HG03565 (cell line): ENCODE measurements around the gene ADAM30.

Source experiments
- ATAC-seq: cut with Tn5 transposase; IDR thresholded peaks from one replicate; pipeline ENCODE4 v1.9.1; 2021; ENCODE audit warnings: mild to moderate bottlenecking, moderate library complexity; ENCODE audit not compliant: unreplicated experiment

Gene ADAM30

GRCh38 chr1:119896303-119896702 lies at the start of gene ADAM30:
ADAM30 (minus strand) TSS chr1:119896515; CDS start chr1:119896336, 179 bp downstream.
- no peak for ATAC-seq

DNA sequence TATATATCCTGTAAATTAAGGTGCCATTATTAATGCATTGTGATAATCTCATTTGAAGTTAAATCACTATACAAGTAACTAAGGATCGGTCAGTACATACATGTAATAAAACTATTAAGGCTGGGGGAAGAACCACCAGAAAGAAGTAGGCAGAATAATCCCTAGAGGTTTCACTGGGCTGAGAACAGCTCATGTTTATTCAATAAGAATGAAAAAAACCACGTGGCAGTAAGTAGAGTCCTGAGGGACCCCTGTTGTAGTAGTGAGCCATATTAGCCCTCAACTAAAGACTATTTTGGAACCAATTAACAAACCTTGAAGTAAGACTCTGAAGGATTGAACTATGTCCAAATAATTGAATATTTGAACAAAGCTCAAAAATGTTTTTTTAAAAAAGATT lies 46.9 kb upstream of the ADAM30 start:
- no peak for ATAC-seq

GRCh38 chr1:119941392-119941791 lies 45.1 kb upstream of the ADAM30 start:
- ATAC-seq: no peak

- no peak for ATAC-seq
Observed at GRCh38 chr1:119940697-119941096, 44.4 kb upstream of the ADAM30 start.

DNA sequence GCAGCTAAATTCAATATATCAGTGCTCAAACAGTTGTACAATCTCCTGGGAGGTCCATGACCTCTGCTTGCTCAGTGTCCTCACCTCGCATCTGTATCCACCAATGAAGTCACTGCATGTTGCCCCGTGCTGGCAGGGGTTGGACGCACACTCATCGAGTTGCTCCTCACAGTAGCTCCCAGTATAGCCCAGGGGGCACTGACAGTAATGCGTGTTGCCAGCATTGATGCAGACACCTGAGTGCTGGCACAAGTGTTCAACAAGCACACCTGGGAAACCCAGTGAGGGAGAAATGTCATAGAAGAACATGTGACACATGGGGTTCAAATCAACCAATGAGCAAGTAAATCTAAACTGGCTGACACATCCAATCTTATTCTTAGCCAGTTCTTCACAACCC lies 40.9 kb upstream of the ADAM30 start:
- no peak for ATAC-seq

DNA sequence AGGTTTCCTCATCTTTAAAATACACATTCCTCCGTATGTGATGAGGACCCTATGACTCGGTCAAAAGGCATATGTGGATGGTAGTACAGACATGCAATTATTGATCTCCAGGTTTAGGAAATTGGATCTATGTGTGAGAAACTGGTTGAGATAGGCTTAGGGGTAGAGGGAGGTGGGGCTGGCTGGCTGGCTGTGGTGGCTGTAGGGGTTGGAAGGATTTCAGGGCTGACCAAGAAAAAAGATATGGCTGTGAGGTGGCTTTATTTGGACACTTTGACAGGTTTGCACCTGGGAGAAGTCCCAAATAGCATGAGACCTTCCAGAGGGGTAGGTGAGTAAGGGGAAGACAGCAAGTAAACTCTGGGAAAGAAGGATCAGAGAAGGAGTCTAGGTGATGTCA lies 39.6 kb upstream of the ADAM30 start:
- ATAC-seq: no peak

DNA sequence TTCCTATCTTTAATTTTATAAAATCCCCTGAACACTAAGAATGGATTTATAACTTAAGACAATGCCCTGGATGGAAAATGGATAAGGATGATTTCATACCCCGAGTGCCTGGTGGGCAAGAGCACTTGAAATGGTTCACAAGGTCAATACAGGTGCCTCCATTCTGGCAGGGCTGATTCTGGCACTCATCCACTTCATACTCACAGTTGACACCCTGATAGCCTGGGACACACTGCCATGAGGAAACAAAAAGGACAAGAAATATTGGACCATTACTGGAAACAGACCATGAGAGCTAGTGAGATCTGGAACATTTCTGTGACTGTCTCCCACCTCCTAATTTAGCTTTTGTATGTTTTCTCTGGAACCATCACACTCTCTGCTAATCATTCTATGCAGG lies 39.1 kb upstream of the ADAM30 start:
- no peak for ATAC-seq

DNA sequence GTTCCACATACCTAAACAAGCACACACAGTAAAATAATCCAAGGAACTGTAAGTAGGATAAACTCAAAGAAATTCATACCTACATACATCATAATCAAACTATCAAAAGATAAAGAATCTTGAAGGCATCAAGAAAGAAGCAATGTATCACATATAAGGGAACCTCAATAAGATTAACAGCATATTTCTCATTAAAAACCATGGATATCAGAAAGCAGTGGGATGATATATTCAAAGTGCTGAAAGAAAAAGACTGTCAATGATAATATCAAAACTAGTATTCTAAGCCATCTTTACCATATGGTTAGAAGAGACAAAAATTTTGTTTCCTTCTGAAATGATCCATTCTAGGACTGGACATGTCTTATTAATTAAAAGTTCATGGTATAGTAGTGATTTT lies 37.1 kb upstream of the ADAM30 start:
- ATAC-seq: no peak

GRCh38 chr1:119929643-119930315 lies 33.5 kb upstream of the ADAM30 start:
- ATAC-seq: no peak

DNA sequence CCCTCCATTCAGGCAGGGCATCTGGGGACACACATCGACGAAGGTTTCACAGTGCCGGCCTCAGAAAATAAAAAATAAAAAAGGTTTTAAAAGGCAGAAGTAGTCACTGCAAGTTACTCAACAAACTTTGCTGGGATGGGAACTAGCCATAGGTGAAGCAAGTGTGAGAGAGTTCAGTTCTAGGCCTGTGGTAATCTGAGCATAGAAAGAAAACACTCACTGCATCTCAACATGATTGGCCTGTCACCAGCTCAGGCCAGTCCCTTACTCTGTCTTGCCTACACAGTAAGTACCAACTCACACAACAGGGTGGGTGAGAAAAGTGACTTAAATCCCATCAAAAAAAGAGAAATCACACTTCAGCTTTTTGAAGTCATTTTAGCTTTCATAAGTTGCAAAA lies 30.2 kb upstream of the ADAM30 start:
- ATAC-seq: no peak

DNA sequence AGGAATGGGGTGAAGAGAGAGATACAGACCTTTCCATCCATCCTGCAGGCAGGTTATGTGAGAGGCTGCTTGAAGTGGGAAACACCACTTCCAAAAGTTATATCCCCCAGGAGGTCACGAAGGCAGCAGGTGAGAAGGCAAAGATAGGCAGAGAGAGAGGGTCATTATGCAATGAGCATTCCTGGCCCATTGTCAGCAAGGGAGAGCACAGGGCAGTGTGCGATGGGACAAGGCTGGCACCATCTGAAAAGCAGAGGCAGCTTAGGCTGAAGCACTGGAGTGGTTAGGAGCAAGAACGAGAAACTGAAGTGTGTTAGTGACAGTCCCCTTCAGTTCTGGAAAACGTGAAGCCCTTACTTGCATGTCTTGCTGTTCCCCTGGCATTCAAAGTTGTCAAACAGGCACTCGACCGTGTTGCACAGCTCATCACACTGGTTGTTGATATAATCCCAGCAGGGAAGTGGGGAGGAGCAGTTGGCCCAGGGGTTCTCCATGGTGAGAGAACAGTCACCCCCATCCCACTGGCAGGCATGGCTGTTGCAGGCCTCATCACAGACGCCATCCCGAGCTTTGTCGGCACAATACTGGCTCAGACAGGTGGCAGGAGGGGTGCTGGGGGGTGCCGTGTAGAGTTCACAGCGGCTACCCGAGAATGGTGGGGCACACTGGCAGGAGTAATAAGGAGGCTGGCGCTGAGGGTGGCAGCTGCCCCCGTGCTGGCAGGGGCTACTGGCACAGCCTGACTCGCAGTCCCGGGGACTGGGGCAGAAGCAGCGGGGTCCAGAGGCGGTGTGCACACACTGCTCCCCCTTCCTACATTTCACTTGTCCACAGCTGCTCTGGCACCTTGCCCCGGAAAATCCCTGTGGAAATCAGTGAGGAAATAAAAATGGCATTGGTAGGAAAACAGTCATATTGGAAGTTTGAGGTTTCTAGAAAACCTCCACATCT lies 28.9 kb upstream of the ADAM30 start:
- no peak for ATAC-seq

DNA sequence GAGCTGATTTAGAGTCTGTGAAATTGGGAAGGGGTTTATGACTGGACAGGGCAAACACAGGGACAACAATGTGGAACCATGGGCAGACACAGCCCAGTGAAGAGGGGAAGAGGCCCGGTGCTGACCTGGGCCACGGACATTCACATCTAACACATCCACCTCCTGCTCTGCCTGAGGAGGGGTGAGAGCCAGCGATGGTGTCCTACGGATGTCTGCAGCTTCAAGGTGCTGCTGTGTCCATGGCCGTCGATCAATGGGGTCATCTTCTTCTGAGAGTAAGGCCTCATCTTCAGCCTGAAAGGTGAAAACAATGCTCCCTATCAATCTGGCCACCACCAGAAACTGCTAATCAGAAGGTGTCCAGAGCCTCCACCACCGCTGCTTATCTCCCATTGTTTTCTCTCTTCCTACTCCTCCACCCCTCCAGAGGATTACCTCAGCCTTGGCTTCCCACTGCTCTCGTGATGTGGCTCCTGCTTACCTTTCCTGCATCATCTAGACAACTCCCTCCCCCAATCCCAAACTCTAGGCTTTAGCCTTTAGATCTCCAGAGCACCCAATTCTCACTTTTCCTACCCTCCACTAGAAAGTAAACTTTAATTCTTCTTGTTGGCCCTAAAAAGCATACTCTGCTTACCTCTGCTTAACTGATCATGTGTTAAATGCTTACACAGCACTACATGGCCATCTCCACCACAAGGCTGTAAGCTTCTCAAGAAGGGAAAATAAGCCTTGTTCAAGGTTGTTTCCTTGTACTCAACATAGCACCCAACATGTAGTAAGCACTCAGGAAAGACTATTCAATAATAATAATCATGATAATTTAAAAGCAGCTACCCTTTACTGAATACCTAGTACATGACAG lies 24.0 kb upstream of the ADAM30 start:
- ATAC-seq: no peak

DNA sequence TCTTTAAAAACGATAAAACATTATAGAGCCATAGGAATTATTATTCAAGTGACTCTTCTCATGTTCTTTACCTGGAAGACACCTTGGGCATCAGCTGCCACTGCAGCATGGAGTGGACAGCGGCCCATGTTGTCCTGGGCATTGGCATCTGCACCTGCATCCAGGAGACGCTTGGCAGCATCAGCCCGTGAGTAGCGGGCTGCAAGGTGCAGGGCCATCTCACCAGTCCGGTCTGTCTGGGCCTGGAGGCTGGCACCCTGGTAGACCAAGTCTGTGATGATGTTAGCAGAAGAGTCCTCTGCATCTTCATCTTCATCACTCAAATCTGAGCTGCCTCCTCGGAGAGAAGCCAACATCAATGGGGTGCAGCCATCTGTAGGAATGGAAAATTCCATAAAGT lies 22.9 kb upstream of the ADAM30 start:
- ATAC-seq: no peak

GRCh38 chr1:119918301-119918700 lies 22.0 kb upstream of the ADAM30 start:
- no peak for ATAC-seq

DNA sequence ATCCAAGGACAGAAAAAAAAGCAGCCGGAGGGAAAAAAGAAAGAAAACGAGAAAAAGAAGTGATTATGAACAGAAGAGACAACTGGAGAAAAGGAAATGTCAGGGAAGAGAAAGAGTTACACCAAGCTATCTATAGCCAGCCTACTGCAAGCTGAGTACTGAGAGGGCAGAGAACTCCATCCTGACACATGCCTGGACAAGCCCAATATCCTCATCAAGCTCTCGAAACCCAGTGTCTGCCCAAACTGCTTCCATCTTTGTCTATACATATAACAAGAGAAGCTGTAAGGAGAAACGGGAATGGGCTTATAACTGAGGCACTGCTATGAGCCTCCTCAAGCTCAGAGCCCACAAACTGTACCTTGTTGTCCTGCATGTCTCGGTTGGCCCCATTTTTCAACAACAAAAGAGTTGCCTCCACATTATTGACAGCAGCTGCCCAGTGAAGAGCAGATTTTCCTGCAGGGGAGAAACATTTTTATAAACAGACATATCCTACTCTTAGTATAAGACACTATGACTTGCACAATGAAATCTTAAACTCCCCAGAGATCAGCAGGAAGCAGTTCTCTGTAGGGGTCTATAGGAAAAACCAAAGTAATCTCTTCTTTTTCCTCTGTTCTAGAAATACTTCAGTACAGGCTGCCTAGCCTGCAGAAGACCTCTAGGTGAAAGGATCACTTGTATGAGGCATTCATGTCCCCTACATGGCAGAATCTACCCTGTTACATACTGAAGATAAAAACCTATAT lies 21.2 kb upstream of the ADAM30 start:
- no peak for ATAC-seq

- ATAC-seq: no peak
Observed at GRCh38 chr1:119915517-119915916, 19.2 kb upstream of the ADAM30 start.

DNA sequence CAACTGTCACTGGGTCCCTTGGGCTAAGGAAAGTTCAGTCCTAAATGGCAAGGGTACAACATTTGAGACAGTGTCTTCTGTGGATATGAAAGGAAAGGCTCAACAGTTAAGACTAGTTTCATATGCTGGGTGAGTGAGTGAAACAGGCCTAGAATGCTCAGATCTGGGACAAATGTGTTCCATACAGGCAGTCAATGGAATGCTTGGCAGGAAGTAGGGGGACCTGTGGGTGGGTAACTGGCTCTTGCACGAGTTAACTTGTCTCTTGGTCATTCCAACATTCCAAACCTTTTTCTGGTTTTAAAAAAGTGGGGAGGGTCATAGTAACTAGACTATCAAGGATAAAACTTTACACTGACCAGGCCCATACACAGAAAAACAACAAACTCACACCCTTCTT lies 17.8 kb upstream of the ADAM30 start:
- ATAC-seq: no peak

DNA sequence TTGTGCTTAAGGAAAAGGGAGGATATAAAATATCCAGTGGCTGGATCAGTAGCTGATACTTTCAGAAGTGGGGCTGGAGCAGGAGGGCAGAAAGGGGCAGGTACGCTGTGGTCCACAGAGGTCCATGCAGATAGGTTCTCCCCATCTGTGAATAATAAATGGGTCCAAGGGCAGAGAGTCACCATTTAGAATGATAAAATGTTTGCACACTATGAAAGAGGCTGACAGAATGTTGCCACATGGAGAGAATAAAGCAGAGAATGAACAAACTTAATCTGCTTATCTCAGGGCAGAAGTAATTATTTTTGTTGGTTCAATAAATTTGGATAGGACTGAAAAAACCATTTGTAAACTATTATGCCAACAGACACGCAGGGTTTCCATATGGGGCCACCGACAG lies 16.6 kb upstream of the ADAM30 start:
- ATAC-seq: no peak

DNA sequence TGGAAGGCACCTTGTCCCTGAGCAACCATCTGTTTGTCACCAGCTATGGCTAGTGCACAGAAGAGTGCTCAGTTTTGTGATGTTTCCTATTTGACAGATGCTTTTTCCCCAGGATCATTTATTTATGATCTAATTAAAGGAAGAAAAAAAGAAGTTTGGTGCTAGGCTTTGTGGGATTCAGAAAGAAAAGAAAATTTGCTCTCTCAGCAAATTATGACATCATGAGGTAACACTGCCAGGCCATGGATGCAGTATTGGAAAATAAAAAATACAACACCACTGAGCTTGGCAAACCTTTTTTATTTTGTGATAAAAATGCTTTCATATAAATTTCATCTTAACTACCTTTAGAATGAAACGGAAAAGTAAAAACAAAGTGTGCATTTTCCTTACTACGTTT lies 15.5 kb upstream of the ADAM30 start:
- no peak for ATAC-seq

DNA sequence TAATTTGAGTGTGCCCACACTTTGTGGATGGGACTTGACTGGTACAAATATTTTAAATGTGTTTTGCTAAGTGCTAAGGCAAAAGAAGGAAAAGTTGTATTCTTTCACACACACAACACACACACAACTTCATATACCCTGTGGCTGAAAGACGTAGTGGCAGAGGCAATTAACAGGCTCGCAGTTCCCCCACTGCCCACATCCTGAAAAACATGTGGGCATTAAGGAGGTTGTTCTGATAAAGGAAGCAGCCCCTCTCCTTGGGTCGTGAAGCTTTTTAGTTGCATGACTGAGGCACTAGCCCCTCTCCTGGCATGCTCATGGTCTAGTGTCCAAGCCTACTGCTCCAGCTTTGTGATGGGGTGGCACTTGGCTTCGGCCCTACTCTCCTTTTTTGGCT lies 14.3 kb upstream of the ADAM30 start:
- no peak for ATAC-seq
